H1 (cell line): Measurements from ENCODE around the gene JTB. TPM values are rescaled to one million over a fixed set of nuclear protein-coding genes. Genes with fewer than 3 reads are reported as not detected.

Experiments used
- CTCF ChIA-PET: fragments of 300-600 bp; sonication (Branson Sonifier 250); formaldehyde crosslinking; loops from one replicate; lab custom pipeline; 2021; ENCODE audit not compliant: partially characterized antibody; lab: Charles Lee
- POLR2A ChIA-PET: fragments of 300-600 bp; sonication (Branson Sonifier 250); formaldehyde crosslinking; loops from one replicate; lab custom pipeline; 2021; ENCODE audit warnings: inconsistent platforms; ENCODE audit not compliant: partially characterized antibody; lab: Charles Lee
- DNase-seq, 2 experiments: peaks; one replicate each; pipeline versions ENCODE4 v3.0.0 to v3.0.0-alpha.2; 2010 to 2022; ENCODE audit warnings: low spot score in 2 of 2, low read depth in 1 of 2, mixed read lengths in 1 of 2
- FAIRE-seq: peaks from 2 replicates; lab custom pipeline; 2011; peaks lifted over from hg19 to GRCh38; lab: Jason Lieb, UNC
- H2AFZ ChIP-seq: 2 replicates; pipeline ENCODE4 v1.8.1; 2012; ENCODE audit warnings: low read length, inconsistent platforms
- H2AK5ac ChIP-seq: 2 replicates; pipeline ENCODE4 v1.6.1; 2013; ENCODE audit warnings: low read depth, low read length
- H2BK120ac ChIP-seq: replicated peaks from 2 replicates; pipeline ENCODE3; 2013; ENCODE audit warnings: low read depth, low read length, inconsistent platforms
- H2BK12ac ChIP-seq: 2 replicates; pipeline ENCODE4 v1.6.1; 2013; ENCODE audit warnings: low read depth, low read length
- H2BK15ac ChIP-seq: 2 replicates; pipeline ENCODE4 v1.6.1; 2013; ENCODE audit warnings: low read length
- H2BK20ac ChIP-seq: 2 replicates; pipeline ENCODE4 v1.6.1; 2013; ENCODE audit warnings: low read length
- H2BK5ac ChIP-seq: 2 replicates; pipeline ENCODE4 v1.6.1; 2013; ENCODE audit warnings: low read depth, low read length
- H3K14ac ChIP-seq: 2 replicates; pipeline ENCODE4 v1.6.1; 2013; ENCODE audit warnings: inconsistent platforms; ENCODE audit not compliant: insufficient read length
- H3K18ac ChIP-seq: 2 replicates; pipeline ENCODE4 v1.6.1; 2013; ENCODE audit warnings: low read length; ENCODE audit errors: extremely low read depth
- H3K23ac ChIP-seq: 2 replicates; pipeline ENCODE4 v1.6.1; 2013; ENCODE audit warnings: inconsistent platforms; ENCODE audit not compliant: insufficient read length
- H3K23me2 ChIP-seq: 2 replicates; pipeline ENCODE4 v1.6.1; 2013; ENCODE audit warnings: low read depth, low read length
- H3K27ac ChIP-seq: 2 replicates; pipeline ENCODE4 v1.6.1; 2011; ENCODE audit warnings: low read depth, low read length, inconsistent platforms
- H3K27me3 ChIP-seq, 4 experiments: replicated peaks in 1 of 4; 1 replicate in 1 of 4; 2 replicates in 3 of 4; pipeline versions ENCODE4 v1.6.1 to v1.8.1; 2011 to 2013; ENCODE audit warnings: low read length in 3 of 4, mild to moderate bottlenecking in 3 of 4, inconsistent platforms in 2 of 4, mixed read lengths in 2 of 4, moderate library complexity in 1 of 4; ENCODE audit not compliant: control insufficient read depth in 3 of 4, insufficient read depth in 3 of 4; ENCODE audit errors: extremely low read depth in 1 of 4
- H3K36me3 ChIP-seq, 4 experiments: 2 replicates each; pipeline versions ENCODE4 v1.6.1 to v1.8.1; 2011 to 2013; ENCODE audit warnings: mild to moderate bottlenecking in 4 of 4, low read length in 3 of 4, moderate library complexity in 2 of 4, control low read depth in 1 of 4, inconsistent platforms in 1 of 4; ENCODE audit not compliant: insufficient read depth in 4 of 4, control insufficient read depth in 2 of 4
- H3K4ac ChIP-seq: replicated peaks from 2 replicates; pipeline ENCODE3; 2013; ENCODE audit warnings: low read length, low read depth, mixed read lengths, inconsistent platforms; ENCODE audit not compliant: insufficient read length
- H3K4me1 ChIP-seq, 4 experiments: replicated peaks in 1 of 4; 1 replicate in 1 of 4; 2 replicates in 3 of 4; pipeline versions ENCODE4 v1.6.1 to v1.8.1; 2011 to 2013; ENCODE audit warnings: low read length in 3 of 4, inconsistent platforms in 2 of 4, mixed read lengths in 1 of 4; ENCODE audit not compliant: insufficient read depth in 4 of 4, control insufficient read depth in 3 of 4
- H3K4me2 ChIP-seq, 2 experiments: 2 replicates each; pipeline versions ENCODE4 v1.6.1 to v1.8.1; 2011 to 2013; ENCODE audit warnings: low read depth in 2 of 2, low read length in 2 of 2, control low read depth in 1 of 2, inconsistent platforms in 1 of 2, mild to moderate bottlenecking in 1 of 2; ENCODE audit not compliant: insufficient read depth in 1 of 2
- H3K4me3 ChIP-seq, 4 experiments: fragments of 200-600, 300-600 bp in 1 of 4; sonication (generic), shearing (Covaris generic), sonication (Bioruptor Twin) in 1 of 4; 2 replicates each; pipeline versions ENCODE4 v1.5.1 to v1.8.1; 2011 to 2016; ENCODE audit warnings: low read length in 4 of 4, low read depth in 3 of 4, control low read depth in 2 of 4, inconsistent platforms in 2 of 4, mild to moderate bottlenecking in 2 of 4, mixed read lengths in 1 of 4, moderate library complexity in 1 of 4; ENCODE audit not compliant: insufficient read depth in 2 of 4; ENCODE audit errors: extremely low read depth in 1 of 4
- H3K56ac ChIP-seq: replicated peaks from 2 replicates; pipeline ENCODE3; 2013; ENCODE audit warnings: low read depth, mild to moderate bottlenecking, mixed read lengths, low read length, inconsistent platforms; ENCODE audit not compliant: insufficient read length
- H3K79me1 ChIP-seq: 2 replicates; pipeline ENCODE4 v1.6.1; 2013; ENCODE audit warnings: low read depth, low read length, control low read depth
- H3K79me2 ChIP-seq, 2 experiments: 2 replicates each; pipeline versions ENCODE4 v1.6.1 to v1.8.1; 2012 to 2013; ENCODE audit warnings: low read length in 2 of 2, mild to moderate bottlenecking in 2 of 2, inconsistent platforms in 1 of 2; ENCODE audit not compliant: insufficient read depth in 2 of 2, control insufficient read depth in 1 of 2
- H3K9ac ChIP-seq, 4 experiments: replicated peaks in 1 of 4; 1 replicate in 1 of 4; 2 replicates in 3 of 4; pipeline versions ENCODE4 v1.6.1 to v1.8.1; 2011 to 2013; ENCODE audit warnings: low read depth in 3 of 4, low read length in 3 of 4, control low read depth in 2 of 4, mild to moderate bottlenecking in 2 of 4, moderate library complexity in 2 of 4, inconsistent platforms in 1 of 4; ENCODE audit errors: extremely low read depth in 1 of 4
- H3K9me3 ChIP-seq, 2 experiments: 2 replicates each; pipeline versions ENCODE4 v1.6.1 to v1.8.1; 2012 to 2013; ENCODE audit warnings: mild to moderate bottlenecking in 2 of 2, moderate library complexity in 2 of 2, control low read depth in 1 of 2, inconsistent platforms in 1 of 2, low read depth in 1 of 2, low read length in 1 of 2, mixed read lengths in 1 of 2; ENCODE audit not compliant: insufficient read depth in 2 of 2
- H4K20me1 ChIP-seq, 2 experiments: replicated peaks in 1 of 2; 2 replicates each; pipeline versions ENCODE3 to v1.8.1; 2011 to 2013; ENCODE audit warnings: inconsistent platforms in 2 of 2, low read length in 2 of 2, mild to moderate bottlenecking in 1 of 2; ENCODE audit not compliant: insufficient read depth in 2 of 2, control insufficient read depth in 1 of 2
- H4K5ac ChIP-seq: 2 replicates; pipeline ENCODE4 v1.6.1; 2013; ENCODE audit warnings: low read length, low read depth, mixed read lengths, inconsistent platforms; ENCODE audit not compliant: insufficient read length
- H4K8ac ChIP-seq: 2 replicates; pipeline ENCODE4 v1.8.0; 2013; ENCODE audit warnings: mild to moderate bottlenecking, moderate library complexity, low read length, inconsistent platforms; ENCODE audit not compliant: insufficient read depth; ENCODE audit errors: extremely low read depth
- H4K91ac ChIP-seq: replicated peaks from 2 replicates; pipeline ENCODE3; 2013; ENCODE audit warnings: low read length, mixed read lengths, inconsistent platforms; ENCODE audit not compliant: insufficient read length
- BACH1 ChIP-seq: IDR thresholded peaks from 2 replicates; pipeline ENCODE4 v1.6.1; 2012; ENCODE audit warnings: low read length, improper control_type of control experiment
- WGBS, 2 experiments: shearing (Covaris generic) in 1 of 2; methylation state at CpG; one replicate each; pipeline versions ENCODE4 v1.1.6 to v1.1.7; 2013 to 2015; ENCODE audit warnings: low lambda C conversion rate in 2 of 2, mixed read lengths in 2 of 2, inconsistent platforms in 1 of 2, low coverage in 1 of 2, missing lambda C conversion rate in 1 of 2; ENCODE audit not compliant: insufficient replicate concordance in 2 of 2, insufficient coverage in 1 of 2, insufficient read length in 1 of 2; ENCODE audit errors: extremely low coverage in 1 of 2, missing lambda C conversion rate in 1 of 2; 5-methylcytosine and 5-hydroxymethylcytosine counted together
- polyA plus RNA-seq, 7 experiments: library from polyadenylated mRNA; depleted of rRNA in 3 of 7; stranded (reverse) in 5 of 7; unstranded in 2 of 7; fragments of >200 nt in 5 of 7; fragments of 200-250 nt in 2 of 7; gene quantifications; 1 replicate in 5 of 7; 2 replicates in 1 of 7; 4 replicates in 1 of 7; pipeline versions ENCODE4 v1.2.1 to v1.2.3, GENCODE V29; 2011 to 2013; ENCODE audit warnings: missing spikeins in 2 of 7, mixed read lengths in 2 of 7
- total RNA-seq: library from RNA; stranded (reverse); fragmentation: NEBNext Ultra II Directional; extraction: Animal tissue kit (Norgen Biotek cat#: 25700); gene quantifications from 2 replicates; pipeline ENCODE4 v1.2.1, GENCODE V29; 2021
- TF ChIP-seq, protein P1 (sequence below): IDR thresholded peaks from 2 replicates; pipeline ENCODE4 v1.6.1; 2011; ENCODE audit warnings: low read length, improper control_type of control experiment

JTB gene
- total and polyA plus RNA-seq, 2 of the 8 experiments (the other 6 are each of a cell fraction or from before 2014, with no cell fraction given) = 91.1 to 122 TPM

GRCh38 chr1:153941826-153942725 is 35.4 kb downstream of the JTB start:
- no peak overlapping the region for H2BK5ac ChIP-seq
- no peak overlapping the region for H4K91ac ChIP-seq
- no peak overlapping the region for H2BK12ac ChIP-seq
- no peak overlapping the region for H3K18ac ChIP-seq
- POLR2A ChIA-PET = interaction anchor here (0.7 to 11.4 kb wide), 7 partner anchors 11 to 119 kb away, joined by 3 to 73 read pairs (median 19); partner anchors contain the start of genes CREB3L4, CRTC2, GATAD2B and SLC39A1
- no peak overlapping the region for H3K9ac ChIP-seq
- H3K27ac ChIP-seq = no peak overlapping the region
- no peaks in the 10 kb centered on the region for H3K27me3 ChIP-seq
- H3K56ac ChIP-seq = no peak overlapping the region
- WGBS, 2 experiments = 94% methylated on average over 34 of the region's 34 CpGs; no CpG with 5 or more reads in 1 of the 2 experiments
- H3K4ac ChIP-seq = no peak overlapping the region
- no peak overlapping the region for H3K4me2 ChIP-seq
- H3K14ac ChIP-seq = no peak overlapping the region
- H3K23ac ChIP-seq = no peak overlapping the region
- TF ChIP-seq, protein P1, sequence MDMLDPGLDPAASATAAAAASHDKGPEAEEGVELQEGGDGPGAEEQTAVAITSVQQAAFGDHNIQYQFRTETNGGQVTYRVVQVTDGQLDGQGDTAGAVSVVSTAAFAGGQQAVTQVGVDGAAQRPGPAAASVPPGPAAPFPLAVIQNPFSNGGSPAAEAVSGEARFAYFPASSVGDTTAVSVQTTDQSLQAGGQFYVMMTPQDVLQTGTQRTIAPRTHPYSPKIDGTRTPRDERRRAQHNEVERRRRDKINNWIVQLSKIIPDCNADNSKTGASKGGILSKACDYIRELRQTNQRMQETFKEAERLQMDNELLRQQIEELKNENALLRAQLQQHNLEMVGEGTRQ = no peak
- TF ChIP-seq BACH1 = no peak
- TF ChIP-seq, all 59 proteins: peak for 0
- no peak overlapping the region for H4K5ac ChIP-seq
- FAIRE-seq (no peak), DNase-seq (no peak)
- H3K36me3 ChIP-seq = peaks cover 8 to 30% (median 23%) of the 10 kb centered on the region in 4 experiments; a peak in 7 of 8 replicates
- peaks cover 6% of the 10 kb centered on the region; the same call in 1 of the 2 replicates for H3K23me2 ChIP-seq
- no peak overlapping the region for H2BK20ac ChIP-seq
- H3K4me1 ChIP-seq = peaks cover 0 to 5% (median 2%) of the 10 kb centered on the region in 4 experiments; a peak in 2 of 7 replicates
- no peak overlapping the region for H2BK120ac ChIP-seq
- no peak overlapping the region for H3K4me3 ChIP-seq
- H3K9me3 ChIP-seq = no peaks in the 10 kb centered on the region
- CTCF ChIA-PET = interaction anchor here (0.7 to 2.2 kb wide), 3 partner anchors 11 to 121 kb away, joined by 3 to 10 read pairs (median 6); no protein-coding TSS in a partner anchor
- no peak overlapping the region for H2AFZ ChIP-seq
- no peaks in the 10 kb centered on the region; the same call in 1 of the 2 replicates for H3K79me1 ChIP-seq
- H2AK5ac ChIP-seq = no peak overlapping the region
- peaks cover 0 to 18% of the 10 kb centered on the region in 2 experiments; a peak in 2 of 4 replicates for H3K79me2 ChIP-seq
- no peak overlapping the region for H2BK15ac ChIP-seq
- peaks cover 0 to 6% of the 10 kb centered on the region in 2 experiments for H4K20me1 ChIP-seq
- no peak overlapping the region for H4K8ac ChIP-seq
